Psoas muscle (tissue), 8 donors: ENCODE results near the gene CCDC69. TPM values are rescaled to one million over a fixed set of nuclear protein-coding genes. Genes with fewer than 3 reads are reported as not detected.

ENCODE experiments used
- ATAC-seq, 4 donors: fragments of 200-7000 bp; cut with Tn5 transposase; one replicate each; pipeline ENCODE4 v1.9.1; 2020; ENCODE audit warnings: moderate library complexity in 3 of 4, mild to moderate bottlenecking in 2 of 4
- DNase-seq, 2 donors: peaks; one replicate each; pipeline ENCODE4 v3.0.0-alpha.2; 2020
- H3K27ac ChIP-seq: fragments of 200-600 bp; one replicate; pipeline ENCODE4 v1.8.0; 2022
- H3K27me3 ChIP-seq, 3 donors: fragments of 200-600 bp in 1 of 3; one replicate each; pipeline versions ENCODE4 v1.6.1 to v1.8.0; 2013 to 2022; ENCODE audit warnings: low read length in 2 of 3, mild to moderate bottlenecking in 2 of 3, moderate library complexity in 1 of 3; ENCODE audit not compliant: insufficient read depth in 3 of 3
- H3K36me3 ChIP-seq, 2 donors: fragments of 200-600 bp in 1 of 2; one replicate each; pipeline versions ENCODE4 v1.6.1 to v1.8.0; 2013 to 2022; ENCODE audit warnings: low read depth in 1 of 2, mild to moderate bottlenecking in 1 of 2, moderate library complexity in 1 of 2; ENCODE audit not compliant: insufficient read depth in 1 of 2
- H3K4me1 ChIP-seq: fragments of 200-600 bp; one replicate; pipeline ENCODE4 v1.8.0; 2022
- H3K4me3 ChIP-seq: fragments of 200-600 bp; one replicate; pipeline ENCODE4 v1.8.0; 2022; ENCODE audit warnings: mild to moderate bottlenecking
- H3K9me3 ChIP-seq: fragments of 200-600 bp; one replicate; pipeline ENCODE4 v1.8.0; 2022
- WGBS, 3 donors: extraction: QIAGEN DNeasy Blood & Tissue Kit; methylation state at CpG; one replicate each; pipeline versions ENCODE4 v1.1.6 to v1.1.7; 2013; 5-methylcytosine and 5-hydroxymethylcytosine counted together
- intact Hi-C, 2 donors: fragments of 100-400 bp; cut with DNase I; formaldehyde crosslinking; loops; one replicate each; pipeline versions ENCODE4 v1.11.0 to v1.14.2; 2022
- polyA plus RNA-seq, 3 donors: library from polyadenylated mRNA; stranded (reverse); fragments of 200-250 nt; gene quantifications; one replicate each; pipeline ENCODE4 v1.2.3, GENCODE V29; 2013
- total RNA-seq, 4 donors: library from RNA; stranded (reverse); fragmentation: NEBNext Ultra II Directional in 2 of 4; extraction: Animal tissue kit (Norgen Biotek cat#: 25700) in 2 of 4; gene quantifications; one replicate each; pipeline versions ENCODE4 v1.2.1 to v1.2.4, GENCODE V29; 2021 to 2023
- TF ChIP-seq, protein P1 (sequence below): fragments of 200-600 bp; IDR thresholded peaks from one replicate; pipeline ENCODE4 v1.8.0; 2022; ENCODE audit warnings: antibody characterized with exemption
- donor health status: healthy with polysubstance abuse.
- donor health status: DM: no; HTN: no; CAD: no; lungs with moderate emphysema.
- donor health status: Bipolar disorder and iron deficiency.
- donor health status: healthy.
- donor health status: DM: yes; HTN: yes; CAD: no.
- donor health status: DM: no; HTN: no; CAD: no.
- donor health status: DM: no; HTN: no; CAD: no.
- donor health status: DM: yes; HTN: yes; CAD: no.

Gene CCDC69
- total and polyA plus RNA-seq, 7 donors = 27.0 to 180 (median 65.9) TPM

DNA sequence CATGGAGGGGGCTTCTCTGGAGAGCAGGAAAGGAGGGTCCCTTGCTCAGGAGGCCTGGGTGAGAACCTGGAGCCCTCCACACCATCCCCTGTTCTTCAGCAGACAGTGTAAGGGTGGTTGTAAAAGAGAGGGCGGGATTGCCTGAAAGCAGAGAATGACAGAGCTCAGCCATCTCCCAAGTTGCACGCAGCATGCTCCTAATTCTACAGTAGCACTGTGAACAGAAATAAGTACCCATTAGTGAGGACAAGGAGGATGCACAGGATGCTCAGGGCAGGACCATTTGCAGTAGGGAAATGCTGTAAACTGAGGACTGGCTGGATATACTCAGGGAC lies 8.4 kb downstream of the CCDC69 start:
- TF ChIP-seq, protein P1, sequence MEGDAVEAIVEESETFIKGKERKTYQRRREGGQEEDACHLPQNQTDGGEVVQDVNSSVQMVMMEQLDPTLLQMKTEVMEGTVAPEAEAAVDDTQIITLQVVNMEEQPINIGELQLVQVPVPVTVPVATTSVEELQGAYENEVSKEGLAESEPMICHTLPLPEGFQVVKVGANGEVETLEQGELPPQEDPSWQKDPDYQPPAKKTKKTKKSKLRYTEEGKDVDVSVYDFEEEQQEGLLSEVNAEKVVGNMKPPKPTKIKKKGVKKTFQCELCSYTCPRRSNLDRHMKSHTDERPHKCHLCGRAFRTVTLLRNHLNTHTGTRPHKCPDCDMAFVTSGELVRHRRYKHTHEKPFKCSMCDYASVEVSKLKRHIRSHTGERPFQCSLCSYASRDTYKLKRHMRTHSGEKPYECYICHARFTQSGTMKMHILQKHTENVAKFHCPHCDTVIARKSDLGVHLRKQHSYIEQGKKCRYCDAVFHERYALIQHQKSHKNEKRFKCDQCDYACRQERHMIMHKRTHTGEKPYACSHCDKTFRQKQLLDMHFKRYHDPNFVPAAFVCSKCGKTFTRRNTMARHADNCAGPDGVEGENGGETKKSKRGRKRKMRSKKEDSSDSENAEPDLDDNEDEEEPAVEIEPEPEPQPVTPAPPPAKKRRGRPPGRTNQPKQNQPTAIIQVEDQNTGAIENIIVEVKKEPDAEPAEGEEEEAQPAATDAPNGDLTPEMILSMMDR = no peak
- Histone ChIP-seq H3K27me3 (no peaks in the 10 kb centered on the region), H3K27ac (peak overlapping the region; percentile 88), H3K9me3 (no peaks in the 10 kb centered on the region), H3K36me3 (no peaks in the 10 kb centered on the region), H3K4me3 (no peak overlapping the region), H3K4me1 (peaks cover 78% of the 10 kb centered on the region)
- ATAC-seq = no peak
- 79 to 86% (median 80%) methylated on average over 2 of the region's 2 CpGs for WGBS, 3 donors
- no peak for DNase-seq
- intact Hi-C loops = no loop called here

DNA sequence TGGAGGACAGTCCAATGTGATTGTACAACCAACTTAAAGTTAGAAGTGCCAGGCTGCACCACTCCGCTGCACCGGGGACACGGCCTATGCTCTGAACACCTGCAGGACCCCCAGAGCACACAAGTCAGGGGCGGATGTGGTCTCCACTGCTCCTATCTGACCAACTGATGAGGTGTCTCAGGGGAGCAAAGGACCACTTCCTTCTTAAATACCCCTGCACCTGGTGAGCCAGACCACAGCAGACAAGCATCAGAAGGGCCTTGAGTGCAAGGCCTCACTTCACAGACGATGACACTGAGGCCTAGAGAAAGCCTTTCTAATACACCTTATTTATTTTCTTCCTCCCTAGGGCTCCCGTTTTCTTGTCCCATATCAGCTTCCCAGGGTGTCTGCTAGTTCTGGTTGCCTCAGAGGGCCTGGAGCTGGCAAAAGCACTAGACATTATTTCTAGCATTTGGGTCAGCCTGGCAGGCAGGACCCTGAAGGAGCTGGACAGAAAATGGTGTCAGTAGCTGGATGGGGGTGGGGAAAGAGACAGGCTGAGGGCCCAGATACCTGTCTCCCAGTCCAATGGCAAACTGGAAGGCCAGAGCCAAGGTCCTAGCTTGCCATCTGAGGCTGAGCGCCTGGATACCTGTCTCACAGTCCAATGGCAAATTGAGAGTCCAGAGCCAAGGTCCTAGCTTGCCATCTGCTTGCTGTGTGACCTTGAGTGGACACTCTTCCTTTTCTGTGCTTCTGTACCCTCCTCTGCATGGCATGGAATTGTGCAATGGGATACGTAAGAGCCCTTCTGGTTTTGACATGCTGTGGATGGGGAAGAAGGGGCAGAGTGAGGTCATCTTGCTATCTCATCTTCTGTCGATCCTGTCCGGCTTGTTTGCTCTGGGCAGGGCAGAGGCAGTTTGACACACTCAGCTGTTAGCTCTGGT lies 9.0 kb downstream of the CCDC69 start:
- DNase-seq = no peak
- 41 to 63% (median 43%) methylated on average over 10 of the region's 10 CpGs for WGBS, 3 donors
- peak; percentile 73 to 76 (median 75) for ATAC-seq
- Histone ChIP-seq H3K36me3 (no peaks in the 10 kb centered on the region), H3K9me3 (no peaks in the 10 kb centered on the region), H3K4me3 (no peak overlapping the region), H3K27me3 (no peaks in the 10 kb centered on the region), H3K4me1 (peaks cover 76% of the 10 kb centered on the region), H3K27ac (peak overlapping the region; percentile 88)
- TF ChIP-seq, protein P1 = no peak
- intact Hi-C loops = no loop called here

DNA sequence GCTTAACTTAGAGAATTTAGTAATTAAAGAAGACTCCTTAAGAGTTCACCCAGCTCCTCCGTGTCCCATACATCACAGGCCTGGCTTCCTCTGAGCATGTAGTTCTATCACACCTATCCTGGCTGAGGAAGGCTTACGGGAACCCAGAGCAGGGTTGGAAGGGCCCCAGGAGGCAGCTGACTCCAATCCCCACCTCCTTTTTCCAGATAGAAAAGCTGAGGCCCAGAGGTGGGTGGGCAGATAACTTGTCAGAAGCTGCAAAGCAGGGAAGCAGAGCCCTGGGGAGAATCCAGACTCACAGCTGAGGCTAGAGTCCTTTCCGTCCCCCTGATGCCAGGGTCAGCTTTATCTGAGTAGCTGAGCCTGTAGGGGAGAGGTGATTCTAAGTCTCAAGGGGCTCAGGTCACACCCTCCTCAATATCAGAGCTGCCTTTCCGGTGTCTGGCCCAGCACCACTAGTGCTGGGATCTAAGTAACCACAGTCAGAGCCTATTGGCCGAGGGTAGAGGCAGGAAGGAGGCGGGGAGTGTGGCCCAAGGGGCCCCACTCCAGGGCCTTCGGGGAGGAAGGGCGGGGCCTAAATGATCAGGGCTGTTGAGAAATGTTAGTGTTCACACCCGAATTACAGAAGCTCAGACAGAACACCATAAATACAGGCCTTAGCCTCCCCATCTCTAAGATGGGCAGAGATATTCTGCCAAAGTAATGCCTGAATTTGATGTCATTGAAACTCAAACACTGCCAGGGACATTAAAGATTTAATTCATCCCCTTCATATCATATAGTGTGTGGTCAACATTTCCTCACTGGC lies 9.9 kb downstream of the CCDC69 start:
- Histone ChIP-seq H3K27me3 (no peaks in the 10 kb centered on the region), H3K4me3 (peak overlapping the region; percentile 22), H3K27ac (peak overlapping the region; percentile 88), H3K36me3 (no peaks in the 10 kb centered on the region), H3K4me1 (peaks cover 76% of the 10 kb centered on the region), H3K9me3 (no peaks in the 10 kb centered on the region)
- TF ChIP-seq, protein P1 = no peak
- ATAC-seq (peak; percentile 59 to 79 (median 78)), DNase-seq (peak; percentile 77 to 89)
- intact Hi-C loops = no loop called here
- WGBS, 3 donors = 19 to 47% (median 27%) methylated on average over 9 of the region's 9 CpGs

DNA sequence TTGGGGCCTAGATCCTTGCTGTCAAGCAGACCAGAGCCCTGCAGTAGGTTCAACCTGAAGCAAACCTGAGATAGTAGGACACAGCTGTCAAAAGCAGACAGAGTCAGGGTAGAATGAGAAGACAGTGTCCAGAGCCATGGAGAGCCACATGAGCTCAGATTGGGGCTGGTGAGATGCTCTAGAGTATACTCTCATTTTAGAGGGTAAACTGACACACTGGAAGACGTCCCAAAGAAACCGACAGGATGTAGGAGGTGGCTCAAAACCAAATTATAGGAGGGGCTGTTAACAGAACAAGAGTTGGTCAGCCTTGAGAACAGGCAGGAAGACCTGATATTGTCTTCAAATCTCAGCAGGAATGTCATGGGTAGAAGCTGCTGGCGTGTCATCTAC lies 11.5 kb downstream of the CCDC69 start:
- Histone ChIP-seq H3K36me3 (no peaks in the 10 kb centered on the region), H3K27me3 (no peaks in the 10 kb centered on the region), H3K27ac (peak overlapping the region; percentile 88), H3K9me3 (no peaks in the 10 kb centered on the region), H3K4me1 (peaks cover 75% of the 10 kb centered on the region), H3K4me3 (no peak overlapping the region)
- intact Hi-C loops = no loop called here
- DNase-seq = no peak
- TF ChIP-seq, protein P1 = no peak
- ATAC-seq = no peak
- WGBS, 3 donors = 47 to 58% (median 57%) methylated on average over 3 of the region's 3 CpGs
